Measurements from ENCODE around the gene CD19.

The CD19 gene

DNA sequence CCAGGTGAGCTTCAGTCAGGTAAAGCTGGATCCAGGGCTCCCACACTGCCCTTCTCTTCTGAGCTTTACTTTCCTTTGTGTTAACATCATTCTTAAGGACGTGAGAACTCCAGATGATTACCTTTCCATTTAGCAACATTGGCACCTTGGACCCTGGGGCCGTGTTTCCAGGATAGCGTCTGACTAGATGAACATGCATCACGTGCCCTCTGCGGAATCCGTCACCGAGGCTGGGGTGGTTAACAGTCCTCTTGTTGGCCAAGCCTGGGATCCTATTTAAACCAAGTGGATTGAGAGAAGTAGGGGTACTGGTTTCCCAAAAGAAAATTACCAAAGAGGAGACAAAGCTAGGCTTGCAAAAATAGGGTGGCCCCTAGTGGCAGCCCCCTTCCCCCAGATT lies 49.2 kb downstream of the CD19 start:
- no peak for DNase-seq (ENCODE audit: low read depth in 2 of 2)

DNA sequence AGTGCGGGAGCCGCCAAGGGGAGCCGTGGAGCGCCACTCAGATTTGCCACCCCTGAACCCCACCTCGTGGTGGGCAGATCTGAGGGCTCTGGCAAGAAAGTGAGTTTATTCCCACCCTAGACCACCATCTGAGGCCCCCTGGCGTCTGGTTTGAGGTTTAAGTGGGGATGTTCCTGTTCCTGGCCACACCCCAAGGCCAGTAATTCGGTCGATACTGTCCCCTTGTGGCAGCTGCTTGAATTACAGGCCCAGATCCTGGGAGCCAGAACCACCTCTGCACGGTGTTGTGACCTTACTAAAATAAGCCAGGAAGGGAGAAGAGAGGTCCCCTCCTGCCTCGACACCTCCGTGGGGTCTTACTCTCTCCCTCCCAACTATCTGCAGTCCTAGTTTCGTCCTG lies 49.7 kb downstream of the CD19 start:
- DNase-seq (ENCODE audit: low read depth in 2 of 2): peak in 1 of 2 experiments; percentile 57

DNA sequence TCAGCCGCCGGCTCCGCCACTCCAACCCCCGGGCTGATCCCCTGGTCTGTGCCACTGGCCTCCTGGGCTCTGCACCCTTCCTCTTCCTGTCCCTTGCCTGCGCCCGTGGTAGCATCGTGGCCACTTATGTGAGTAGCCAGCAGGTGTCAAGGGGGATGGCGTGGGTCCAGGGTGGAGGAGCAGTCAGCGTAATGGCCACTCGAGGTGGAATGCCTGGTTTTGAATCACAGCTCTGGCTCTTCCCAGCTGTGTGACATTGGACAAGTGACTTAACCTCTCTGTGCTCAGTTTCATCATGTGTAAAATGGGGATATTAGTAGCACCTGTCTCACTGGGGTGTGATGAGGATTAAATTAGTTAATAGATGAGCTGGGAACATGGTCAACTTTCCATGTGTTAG lies 50.6 kb downstream of the CD19 start:
- DNase-seq (ENCODE audit: low read depth in 2 of 2): no peak

DNA sequence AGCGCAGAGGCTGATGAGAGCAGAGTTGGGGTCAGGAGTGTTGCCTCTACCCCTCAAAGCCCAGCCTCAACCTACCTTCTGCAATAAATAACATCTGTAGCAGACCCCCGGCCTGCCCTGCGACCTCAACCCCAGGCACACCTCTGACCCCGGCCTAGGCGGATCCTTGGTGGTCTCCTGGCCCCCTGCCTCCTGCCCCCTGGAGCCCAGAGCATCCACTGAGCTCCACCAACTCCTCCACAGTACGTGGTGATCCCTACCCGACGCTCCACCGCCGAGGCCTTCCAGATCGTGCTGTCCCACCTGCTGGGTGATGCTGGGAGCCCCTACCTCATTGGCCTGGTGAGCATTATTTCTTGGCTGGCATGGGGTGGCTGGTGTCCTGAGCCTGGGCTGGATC lies 51.2 kb downstream of the CD19 start:
- no peak for DNase-seq (ENCODE audit: low read depth in 2 of 2)

DNA sequence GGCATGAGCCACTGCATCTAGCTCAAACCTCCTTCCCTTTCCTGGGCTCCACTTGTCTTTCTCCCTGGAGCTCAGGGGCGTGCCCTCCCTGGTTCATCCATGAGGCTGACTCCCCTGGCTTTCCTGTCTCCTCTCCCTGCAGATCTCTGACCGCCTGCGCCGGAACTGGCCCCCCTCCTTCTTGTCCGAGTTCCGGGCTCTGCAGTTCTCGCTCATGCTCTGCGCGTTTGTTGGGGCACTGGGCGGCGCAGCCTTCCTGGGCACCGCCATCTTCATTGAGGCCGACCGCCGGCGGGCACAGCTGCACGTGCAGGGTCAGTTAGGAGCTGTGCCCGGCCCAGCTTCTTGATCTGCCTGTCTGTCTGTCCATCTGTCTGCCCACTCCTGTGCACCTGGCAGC lies 51.9 kb downstream of the CD19 start:
- no peak for DNase-seq (ENCODE audit: low read depth in 2 of 2)

DNA sequence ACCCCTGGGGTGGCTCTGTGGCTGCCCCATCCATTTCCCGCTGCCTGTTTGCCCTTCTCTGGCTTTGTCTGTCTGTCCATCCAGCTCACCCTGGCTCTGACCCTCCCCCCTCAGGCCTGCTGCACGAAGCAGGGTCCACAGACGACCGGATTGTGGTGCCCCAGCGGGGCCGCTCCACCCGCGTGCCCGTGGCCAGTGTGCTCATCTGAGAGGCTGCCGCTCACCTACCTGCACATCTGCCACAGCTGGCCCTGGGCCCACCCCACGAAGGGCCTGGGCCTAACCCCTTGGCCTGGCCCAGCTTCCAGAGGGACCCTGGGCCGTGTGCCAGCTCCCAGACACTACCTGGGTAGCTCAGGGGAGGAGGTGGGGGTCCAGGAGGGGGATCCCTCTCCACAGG lies 52.3 kb downstream of the CD19 start:
- DNase-seq (ENCODE audit: low read depth in 2 of 2): no peak

DNA sequence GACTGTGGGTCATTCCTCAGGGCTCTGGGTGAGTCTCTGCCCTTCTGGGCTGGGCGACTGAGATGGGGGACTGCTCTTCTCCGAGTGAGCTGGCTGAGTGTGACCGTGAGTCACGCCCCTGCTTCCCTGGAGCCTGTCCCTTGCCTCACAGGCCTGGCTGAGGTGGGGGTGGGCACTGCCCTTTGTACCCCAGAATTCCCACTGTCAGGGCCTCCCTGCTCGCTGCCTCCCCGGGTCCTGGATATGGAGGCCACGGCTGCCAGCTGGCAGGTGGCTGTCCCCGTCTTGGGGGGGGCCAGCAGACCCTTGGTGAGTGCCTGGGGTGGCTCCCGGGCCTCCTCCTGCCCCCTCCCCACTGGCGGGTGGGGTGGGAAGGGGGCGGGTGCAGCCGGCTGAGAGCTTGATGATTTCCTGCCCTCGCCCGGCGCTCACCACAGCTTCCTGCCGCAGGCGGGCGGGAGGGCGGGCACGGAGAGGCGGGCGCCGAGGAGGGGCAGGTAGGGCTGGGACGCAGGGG lies 52.9 kb downstream of the CD19 start, which contains the start of gene LAT:
TSS of gene LAT (plus strand) at position 434 of the 517 bp plus-strand sequence. CDS start 366 bp downstream, outside the sequence.
- DNase-seq (ENCODE audit: low read depth in 2 of 2): peak; percentile 57 to 68

DNA sequence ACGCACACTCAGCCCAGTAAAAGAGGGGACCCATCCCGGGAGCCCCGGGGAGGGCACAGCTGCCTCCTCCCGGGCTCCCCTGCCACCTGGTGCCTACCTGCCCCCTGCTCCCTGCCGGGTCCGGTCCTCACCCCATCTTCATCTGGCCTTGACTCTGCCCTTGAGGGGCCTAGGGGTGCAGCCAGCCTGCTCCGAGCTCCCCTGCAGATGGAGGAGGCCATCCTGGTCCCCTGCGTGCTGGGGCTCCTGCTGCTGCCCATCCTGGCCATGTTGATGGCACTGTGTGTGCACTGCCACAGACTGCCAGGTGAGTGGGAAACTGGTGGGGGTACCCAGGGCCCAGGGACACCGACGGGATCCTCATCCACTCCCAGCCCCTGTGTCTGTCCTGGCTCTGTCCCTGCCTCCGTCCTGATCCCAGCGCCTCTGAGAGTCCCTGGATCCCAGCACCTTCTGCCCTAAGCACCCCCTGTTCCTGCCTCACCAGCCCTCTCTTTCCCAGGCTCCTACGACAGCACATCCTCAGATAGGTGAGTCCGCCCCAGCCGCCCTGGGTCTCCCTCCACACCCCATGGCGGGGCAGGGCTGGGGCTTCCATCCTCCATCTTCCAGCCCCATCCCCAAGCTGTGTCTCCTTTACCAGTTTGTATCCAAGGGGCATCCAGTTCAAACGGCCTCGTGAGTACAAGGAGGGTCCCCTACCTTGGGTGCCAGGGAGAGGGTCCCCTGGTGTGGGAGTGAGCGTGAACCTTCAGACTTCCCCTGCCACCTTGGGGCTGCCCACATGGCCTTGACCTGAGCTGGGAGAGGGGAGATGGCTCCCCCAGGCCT lies 53.7 kb downstream of the CD19 start:
- no peak for DNase-seq (ENCODE audit: low read depth in 2 of 2)

- DNase-seq (ENCODE audit: low read depth in 2 of 2): no peak
Measured at GRCh38 chr16:28986046-28986445, 54.3 kb downstream of the CD19 start.

DNA sequence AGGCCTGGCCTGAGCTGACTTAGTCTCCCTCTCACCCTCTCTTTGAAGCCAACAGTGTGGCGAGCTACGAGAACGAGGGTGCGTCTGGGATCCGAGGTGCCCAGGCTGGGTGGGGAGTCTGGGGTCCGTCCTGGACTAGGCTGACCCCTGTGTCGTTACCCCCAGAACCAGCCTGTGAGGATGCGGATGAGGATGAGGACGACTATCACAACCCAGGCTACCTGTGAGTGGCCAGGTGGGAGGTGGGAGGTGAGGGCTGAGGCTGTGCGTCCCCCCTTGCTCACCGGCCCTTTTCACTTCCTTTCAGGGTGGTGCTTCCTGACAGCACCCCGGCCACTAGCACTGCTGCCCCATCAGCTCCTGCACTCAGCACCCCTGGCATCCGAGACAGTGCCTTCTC lies 54.7 kb downstream of the CD19 start:
- DNase-seq (ENCODE audit: low read depth in 2 of 2): no peak

GRCh38 chr16:28987170-28987853 lies 55.5 kb downstream of the CD19 start:
- no peak for DNase-seq (ENCODE audit: low read depth in 2 of 2)
